GM21423 (cell line): ENCODE results near the gene TMEM151A.

Experiments
- ATAC-seq: cut with Tn5 transposase; IDR thresholded peaks from one replicate; pipeline ENCODE4 v1.9.1; 2021; ENCODE audit warnings: mild to moderate bottlenecking, moderate library complexity; ENCODE audit not compliant: unreplicated experiment

The TMEM151A gene

DNA sequence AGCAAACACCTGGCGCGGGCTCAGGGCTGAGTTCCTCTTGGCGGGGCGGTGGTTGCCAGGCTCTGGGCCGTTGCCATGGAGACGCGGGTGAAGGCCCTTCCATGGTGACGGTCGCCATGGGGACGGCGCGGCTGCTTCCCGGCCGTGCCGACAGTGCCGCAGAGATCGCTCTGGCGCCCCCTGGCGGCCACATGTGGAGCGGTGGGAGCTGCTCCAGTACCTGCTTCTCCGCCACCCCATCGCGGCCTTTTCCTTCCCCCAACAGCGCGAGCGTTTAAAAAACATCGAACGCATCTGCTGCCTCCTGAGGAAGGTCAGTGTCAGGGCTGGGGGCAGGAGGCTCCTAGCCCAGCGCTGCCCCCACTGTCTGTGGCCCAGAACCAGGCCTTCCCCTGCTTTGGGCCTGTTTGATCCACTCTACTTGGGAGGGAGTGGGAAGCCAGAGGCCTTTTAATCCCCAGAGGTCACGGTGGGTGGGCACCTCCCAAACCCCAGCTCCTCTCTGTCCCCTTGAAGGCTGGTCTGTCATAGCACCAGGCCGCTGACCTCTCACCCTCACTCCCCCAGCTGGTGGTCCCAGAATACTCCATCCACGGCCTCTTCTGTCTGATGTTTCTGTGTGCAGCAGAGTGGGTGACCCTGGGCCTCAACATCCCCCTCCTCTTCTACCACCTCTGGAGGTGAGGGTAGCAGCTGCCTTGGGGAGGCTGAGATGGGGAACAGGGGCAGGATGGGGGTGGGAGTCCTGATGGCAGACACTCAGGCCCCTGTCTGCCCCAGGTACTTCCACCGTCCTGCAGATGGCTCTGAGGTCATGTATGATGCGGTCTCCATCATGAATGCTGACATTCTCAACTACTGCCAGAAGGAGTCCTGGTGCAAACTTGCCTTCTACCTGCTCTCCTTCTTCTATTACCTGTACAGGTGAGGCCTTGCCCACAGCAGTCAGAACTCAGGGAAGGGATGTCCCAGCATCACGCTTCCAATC lies 8.9 kb upstream of the TMEM151A start:
- peak; percentile 79 for ATAC-seq

DNA sequence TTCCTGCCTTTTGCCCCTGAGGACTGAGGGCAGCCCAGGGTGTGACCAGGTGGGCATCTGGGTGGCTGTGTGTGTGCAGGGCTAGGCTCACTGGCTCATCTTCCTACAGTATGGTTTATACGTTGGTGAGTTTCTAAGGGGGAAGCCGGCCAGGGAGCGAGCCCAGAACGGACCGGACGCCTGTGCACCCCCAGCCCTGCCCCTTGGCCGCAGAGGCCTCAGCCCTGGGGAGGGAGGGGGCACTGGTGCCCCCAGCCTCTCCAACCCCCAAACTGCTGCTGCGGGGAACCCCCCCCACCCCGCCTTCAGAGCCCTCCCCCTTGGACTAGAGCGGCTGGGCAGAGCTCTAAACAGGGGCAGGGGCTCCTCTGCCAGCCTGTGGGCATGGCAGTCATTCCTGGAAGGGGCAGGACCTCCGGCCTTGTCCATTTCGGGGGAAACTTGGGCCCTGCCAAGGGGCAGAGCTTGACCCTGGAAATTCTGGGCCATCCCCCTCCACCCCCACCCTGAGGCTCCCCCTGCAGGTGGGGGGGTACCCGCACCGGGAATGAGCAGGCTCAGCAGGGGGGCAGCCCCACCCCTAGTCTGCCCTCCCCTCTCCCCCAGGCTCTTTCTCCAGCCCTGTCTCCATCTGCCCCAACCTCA lies 8.1 kb upstream of the TMEM151A start:
- ATAC-seq, result no peak

DNA sequence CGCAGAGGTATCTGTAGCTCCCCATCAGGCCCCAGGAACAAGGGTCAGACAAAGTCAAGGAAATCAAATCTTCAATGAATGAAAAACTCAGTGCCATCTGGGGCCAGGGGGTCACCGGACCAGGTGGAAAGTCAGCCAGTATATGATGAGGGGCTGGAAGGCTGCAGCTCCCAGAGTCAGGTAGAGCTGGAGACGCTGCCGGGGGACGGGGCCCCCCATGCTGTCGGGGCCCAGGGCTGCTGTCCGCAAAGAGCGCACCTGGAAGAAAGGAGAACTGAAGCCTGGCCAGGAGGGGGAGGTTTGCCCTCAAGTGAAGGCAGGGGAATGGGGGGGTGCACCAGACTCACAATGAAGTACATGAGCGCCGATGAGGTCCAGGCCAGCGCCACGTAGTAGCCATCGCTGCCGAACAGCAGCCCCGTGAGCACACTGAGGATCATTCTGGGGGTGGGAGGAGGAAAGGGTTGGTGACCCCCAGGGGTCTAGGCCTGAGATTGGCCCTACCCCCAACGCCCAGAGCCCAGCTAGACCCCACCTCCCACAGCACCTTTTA lies 7.1 kb upstream of the TMEM151A start:
- ATAC-seq, result no peak

DNA sequence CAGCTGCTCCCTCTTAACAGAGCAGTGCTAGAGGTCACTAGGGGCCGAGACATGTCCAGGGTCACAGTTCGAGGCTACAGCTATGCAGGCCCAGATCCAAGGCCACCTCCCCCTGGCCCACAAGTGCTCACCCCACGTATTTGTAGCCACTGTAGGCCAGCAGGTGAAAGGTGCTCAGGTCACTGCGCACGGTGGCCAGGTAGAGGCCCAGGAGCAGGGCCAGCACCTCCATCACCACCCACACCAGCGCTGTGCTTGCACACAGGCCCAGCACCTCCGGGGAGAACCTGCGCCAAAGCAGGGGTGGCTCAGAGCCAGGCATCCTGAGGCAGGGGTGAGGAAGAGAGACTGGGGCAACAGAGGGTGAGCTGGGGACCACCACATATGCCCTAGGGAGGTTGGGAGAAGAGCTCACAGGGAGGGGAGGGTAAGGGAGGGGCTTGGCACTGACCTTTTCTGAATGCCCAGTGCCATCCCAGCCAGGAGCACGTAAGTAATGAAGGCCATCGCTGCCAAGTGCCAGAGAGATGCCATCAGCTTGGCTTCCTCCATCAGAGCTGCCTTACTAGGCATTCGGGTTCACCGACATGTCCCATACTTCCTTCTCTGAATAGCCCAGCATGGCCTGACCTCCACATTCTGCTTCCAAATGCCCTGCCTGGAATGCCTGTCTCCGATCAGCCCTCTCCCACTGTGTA lies 6.3 kb upstream of the TMEM151A start:
- ATAC-seq, result no peak

DNA sequence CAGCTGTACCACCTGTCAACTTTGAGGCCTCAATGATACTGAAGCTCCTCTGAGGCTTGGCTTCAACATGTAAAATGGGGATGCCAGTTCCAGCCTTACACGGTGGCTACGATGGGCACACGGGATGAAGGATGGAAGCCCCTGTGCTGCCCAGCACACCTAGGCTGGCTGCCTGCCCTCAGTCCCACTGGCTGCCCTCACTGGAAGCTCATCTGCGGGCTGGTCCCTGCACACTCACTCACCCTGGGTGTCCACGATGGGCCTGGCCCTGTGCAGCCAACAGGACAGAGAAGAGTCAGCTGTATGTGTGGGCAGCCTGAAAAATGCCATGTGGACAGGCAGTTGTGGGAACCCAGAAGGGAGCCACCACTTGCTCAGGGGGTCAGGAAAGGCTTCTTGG lies 5.0 kb upstream of the TMEM151A start:
- no peak for ATAC-seq

DNA sequence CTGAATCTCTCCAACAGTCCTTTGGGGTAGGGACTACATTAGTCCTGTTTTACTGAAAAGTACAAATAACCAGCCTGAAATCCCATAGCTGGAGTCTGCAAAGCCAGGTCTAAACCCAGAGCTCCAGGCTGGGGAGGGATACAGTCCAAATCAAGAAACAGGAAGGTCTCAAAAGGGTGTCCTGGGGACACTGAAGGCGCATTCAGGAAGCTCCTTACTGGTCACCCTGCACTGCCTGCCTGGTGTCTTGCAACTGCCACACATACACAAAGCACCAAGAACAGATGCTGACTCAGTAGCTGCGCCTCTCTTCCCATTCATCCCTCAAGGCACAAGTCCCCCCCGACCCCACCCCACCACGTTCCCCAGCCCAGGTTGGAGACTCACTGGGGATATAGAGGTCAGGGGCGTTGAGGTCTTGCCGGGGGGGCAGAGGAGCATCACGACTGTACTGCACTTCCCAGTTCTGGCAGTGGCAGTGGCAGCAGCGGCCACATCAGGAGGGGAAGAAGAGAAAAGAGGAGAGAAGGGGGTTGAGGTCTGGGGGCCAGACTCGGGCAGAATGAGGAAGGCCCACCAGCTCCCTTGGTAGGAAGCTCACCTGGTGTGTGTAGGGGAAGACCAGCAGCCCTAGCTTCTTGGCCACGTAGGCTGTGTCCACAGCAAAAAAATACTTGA lies 4.3 kb upstream of the TMEM151A start:
- no peak for ATAC-seq

DNA sequence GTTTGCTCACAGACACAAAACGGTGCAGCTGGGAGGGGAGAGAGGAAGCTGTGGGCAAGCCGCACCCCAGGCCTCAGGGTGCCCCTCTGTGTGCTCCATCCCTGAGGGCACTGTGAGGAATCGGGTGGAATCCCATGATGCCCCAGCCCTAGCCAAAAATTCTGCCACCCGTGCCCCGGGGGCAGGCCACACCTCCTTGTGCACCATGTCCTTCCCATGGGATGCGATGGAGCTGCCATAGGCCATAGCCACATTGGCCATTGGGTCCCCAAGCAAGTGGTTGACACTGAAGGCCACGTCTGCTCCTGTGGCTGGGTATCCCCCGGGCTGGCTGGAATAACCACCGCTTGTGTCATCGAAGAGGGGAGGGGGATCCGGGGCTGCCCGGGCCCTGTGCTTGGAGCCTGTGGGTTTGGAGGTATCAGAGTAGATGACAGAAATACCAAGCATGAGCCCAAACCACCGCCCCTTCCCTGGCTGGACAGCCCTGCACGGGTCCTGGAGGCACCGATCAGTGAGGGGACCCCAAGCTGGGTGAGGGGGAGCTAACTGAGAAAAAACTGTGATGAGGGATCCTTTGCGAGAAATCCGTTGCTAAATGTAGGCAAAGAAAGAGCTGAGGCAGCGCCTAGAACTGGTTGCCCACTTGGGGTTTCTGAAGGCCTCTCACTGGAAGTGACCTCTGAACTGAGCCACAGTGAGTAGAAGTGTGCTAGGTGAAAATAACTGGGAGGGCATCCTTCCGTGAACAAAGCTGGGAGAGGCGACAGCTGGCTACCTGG lies 3.6 kb upstream of the TMEM151A start:
- ATAC-seq, result no peak

DNA sequence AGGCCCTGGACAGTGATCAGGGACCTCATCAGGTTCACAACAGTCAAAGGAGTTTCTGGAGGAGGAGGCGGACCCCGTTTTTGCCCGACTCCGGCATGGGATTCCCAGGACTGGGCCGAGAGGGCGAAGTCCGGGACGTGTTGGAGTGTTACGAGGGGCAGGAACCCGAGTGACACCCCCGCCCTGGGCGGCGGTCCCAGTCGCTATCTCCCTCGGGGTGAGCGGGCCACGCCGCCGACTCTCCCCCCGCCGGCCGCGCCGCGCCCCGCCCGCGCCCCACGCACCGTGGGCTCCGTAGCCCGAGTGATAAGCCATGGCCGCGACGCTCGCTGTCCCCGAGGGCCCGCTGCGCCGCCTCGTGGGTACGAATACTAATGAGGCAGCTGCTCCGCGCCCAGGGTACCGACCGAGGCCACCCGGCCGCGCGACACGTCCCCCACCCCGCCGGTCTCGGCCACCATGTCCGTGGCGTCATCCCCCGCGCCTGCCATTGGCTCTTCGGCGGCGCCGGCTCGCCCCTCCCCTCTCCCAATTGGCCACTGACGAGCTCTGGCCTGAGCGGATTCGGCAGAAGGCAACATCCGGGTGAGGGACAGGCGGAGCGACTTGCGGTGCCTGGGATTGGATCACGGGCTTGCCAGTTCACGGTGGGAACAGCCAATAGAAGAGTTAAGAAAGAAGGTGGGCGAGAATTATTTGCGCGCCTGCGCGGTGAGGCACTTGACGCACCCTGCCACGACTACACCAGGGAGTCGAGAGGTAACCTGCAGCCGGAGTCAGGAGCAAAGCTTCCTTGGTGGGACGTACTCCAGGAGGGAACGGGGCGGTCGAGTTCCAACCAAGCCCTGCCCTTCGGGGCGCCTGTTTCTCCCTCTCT lies 2.8 kb upstream of the TMEM151A start, which contains the start of gene YIF1A:
TSS of gene YIF1A (minus strand) at position 473 of the 877 bp plus-strand sequence. CDS start at position 315, 158 bp downstream.
- peak; percentile 90 for ATAC-seq

DNA sequence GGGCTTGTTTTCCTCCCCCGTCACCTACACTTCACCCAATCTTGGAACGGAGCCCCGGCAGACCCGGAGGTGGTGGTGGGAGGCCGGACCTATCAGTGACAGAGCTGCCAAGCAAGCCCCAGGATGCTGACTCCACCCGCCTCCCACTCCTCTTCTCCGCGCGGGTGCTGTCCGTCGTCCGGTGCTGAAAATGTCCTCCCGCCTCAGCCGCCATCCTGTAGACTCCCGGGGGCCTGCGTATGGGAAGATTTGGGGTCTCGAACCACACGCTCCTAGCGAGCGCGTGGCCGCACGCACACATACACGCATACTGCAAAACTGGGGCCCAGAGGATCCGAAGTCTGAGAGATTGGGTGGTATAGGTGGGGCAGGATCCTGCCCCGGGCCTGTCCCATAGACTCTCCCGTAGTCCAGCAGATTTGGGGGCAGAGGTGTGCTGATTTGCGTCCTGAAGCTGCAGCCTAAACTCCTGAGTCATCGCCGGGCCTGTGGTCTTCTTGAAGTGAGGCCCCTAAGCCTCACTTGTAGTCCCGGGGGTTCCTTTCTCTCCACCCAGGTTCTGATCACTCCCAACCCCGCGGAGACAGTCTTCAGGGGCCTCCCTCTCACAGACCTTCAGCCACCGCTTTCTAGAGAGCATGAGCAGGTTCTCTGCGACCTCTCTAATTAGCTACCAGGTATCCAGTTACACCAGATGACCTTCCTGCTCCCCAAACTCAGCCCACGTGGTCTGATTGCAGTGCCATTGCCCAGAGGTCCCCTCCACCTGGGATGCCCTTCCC lies 2.0 kb upstream of the TMEM151A start:
- peak; percentile 39 for ATAC-seq

DNA sequence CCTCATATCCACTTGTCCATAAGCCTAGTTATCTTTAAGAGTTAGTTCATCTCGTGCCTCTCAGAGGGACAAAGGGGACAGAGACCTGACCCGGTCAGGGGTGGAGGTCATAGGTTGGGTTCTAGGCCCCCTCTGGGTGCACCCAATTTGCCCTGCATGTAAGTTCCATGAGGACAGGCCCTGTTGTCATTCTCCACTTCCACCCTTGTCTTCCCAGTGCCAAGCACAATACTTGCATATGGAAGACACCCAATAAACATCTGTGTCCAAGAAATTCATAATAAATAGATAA lies 1.4 kb upstream of the TMEM151A start:
- ATAC-seq, result no peak

DNA sequence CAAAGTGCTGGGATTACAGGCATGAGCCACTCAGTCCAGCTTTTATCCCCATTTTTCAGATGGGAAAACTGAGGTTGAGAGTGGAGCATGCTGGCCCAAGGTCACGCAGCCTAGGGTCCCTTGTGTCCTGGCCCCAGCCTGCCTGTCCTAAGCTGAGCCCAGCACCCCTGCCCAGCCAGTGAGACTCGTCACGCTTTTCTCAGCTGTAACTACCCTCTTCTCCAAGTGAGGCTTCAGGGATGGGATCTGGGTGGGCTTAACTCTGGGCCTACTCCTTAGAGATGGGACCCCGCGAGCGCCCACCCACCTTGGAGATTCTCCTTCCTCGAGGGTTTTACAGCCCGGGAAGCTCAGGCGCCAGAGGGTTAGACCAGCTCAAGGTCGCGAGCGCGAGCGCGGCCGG lies 390 bp upstream of the TMEM151A start:
- no peak for ATAC-seq

DNA sequence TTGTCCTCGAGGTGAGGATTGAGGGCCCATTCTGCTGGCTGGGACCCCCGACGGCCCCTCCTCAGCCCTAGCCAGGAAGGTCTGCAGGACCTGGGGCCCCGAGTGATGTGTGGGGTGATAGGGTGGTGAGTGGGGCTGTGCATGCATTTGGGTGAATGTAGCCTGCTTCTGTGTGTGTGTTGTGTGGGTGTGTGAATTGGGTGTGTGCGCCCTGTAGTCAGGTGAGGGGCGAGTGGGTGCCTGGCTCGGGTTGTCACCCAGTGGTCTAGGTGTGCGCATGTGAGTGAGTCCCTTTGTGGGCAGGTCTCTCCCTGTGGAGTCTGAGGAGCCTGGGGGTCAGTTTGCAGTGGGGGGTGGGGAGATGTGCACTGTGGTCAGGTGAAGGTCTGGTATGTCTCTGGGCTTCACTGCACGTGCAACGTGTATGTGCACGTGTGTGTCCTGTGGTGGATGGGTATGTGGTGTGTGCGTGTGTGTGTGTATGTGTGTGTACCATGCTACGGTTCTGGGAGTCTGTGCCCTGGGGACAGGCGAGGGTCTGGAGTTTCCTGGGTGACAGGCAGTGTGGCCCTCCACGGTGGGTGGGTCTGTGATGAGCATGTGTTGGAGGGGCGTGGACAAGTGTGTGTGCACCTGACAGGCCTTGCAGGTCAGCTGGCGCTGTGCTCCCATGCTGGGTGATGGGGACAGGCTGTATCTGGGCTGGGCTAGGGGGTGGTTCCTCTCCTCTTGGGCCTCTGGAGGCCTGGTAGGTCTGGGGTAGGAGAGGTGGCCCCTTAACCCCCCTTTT lies 1.0 kb downstream of the TMEM151A start:
- no peak for ATAC-seq

DNA sequence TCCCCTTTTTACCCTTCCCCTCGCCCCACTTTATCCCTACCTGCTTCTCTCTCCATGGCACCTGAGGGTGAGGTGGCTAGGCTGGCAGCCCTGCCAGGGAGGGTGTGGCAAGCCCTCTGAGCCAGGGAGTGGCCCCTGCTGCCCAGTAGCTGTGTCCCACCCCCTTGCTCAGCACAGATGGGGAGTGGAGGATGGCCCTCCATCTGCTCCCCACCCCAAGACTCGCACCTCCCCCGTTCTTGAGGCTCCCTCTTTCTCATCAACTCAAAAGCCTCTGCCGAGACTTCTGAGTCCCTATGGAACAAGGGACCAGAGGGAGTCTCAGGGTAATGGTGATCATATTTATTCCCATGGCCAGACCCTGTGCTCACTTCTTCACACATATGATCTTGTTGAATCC lies 1.7 kb downstream of the TMEM151A start:
- ATAC-seq, result no peak

DNA sequence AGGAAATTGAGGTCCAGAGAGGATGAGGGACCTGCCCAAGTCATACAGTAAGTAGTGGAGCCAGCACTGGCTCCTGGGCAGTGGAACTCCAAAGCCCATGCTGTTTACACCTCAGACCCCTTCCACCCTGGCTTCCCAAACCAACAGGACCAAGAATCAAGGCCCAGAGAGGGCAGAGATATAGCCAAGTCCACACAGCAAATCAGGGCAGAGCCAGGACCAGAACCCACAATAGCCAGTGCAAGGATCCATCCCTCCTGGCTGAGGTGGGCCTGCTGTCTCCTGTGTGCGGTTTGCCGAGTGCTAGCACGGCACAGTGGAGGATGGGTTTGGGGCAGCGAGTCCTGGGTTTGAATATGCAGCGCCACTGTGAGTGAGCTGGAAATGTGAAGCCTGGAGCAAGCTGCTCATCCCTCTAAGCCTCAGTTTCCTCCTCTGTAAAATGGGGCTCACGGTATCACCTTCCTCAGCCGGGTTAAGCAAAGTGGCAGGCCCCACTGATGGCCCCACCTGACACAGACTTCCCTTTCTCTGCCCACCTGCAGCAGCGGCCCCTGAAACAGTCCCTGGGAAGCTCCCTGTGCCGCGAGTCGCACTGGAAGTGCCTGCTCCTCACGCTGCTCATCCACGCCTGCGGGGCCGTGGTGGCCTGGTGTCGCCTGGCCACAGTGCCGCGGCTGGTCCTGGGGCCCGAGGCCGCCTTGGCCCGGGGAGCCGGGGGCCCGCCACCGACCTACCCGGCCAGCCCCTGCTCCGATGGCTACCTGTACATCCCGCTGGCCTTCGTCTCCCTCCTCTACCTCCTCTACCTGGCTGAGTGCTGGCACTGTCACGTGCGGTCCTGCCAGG lies 2.3 kb downstream of the TMEM151A start:
- no peak for ATAC-seq

DNA sequence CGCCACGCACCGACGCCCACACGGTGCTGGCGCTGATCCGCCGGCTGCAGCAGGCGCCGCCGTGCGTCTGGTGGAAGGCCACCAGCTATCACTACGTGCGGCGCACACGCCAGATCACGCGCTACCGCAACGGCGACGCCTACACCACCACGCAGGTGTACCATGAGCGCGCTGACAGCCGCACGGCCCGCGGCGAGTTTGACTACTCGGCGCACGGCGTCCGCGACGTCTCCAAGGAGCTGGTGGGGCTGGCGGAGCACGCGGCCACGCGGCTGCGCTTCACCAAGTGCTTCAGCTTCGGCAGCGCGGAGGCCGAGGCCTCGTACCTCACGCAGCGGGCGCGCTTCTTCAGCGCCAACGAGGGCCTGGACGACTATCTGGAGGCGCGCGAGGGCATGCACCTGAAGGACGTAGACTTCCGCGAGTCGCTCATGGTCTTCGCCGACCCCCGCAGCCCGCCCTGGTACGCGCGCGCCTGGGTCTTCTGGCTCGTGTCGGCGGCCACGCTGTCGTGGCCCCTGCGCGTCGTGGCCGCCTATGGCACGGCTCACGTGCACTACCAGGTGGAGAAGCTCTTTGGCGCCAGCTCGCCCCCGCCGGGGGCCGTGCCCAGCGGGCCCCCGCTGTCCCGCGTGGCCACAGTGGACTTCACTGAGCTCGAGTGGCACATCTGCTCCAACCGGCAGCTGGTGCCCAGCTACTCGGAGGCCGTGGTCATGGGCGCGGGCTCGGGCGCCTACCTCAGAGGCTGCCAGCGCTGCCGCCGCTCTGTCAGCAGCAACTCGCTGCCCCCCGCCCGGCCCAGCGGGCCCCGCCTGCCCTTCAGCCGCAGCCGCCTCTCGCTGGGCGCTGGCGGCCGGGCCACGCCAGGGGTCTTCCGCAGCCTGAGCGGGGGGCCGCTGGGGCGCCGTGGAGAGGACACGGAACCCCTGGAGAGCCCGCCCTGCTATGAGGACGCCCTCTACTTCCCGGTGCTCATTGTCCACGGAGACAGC lies 3.2 kb downstream of the TMEM151A start:
- no peak for ATAC-seq
